GM23248 (cell line): ENCODE data around the gene NANP. TPM values are rescaled to one million over a fixed set of nuclear protein-coding genes. Genes with fewer than 3 reads are reported as not detected.
"Not testable (repeated sequence)": the region's sequence is repeated elsewhere in the genome, so short reads cannot be mapped to it uniquely, and the experiment has no call there.

Experiments
- DNase-seq: peaks from one replicate; pipeline ENCODE4 v3.0.0-alpha.2; 2015
- H2AFZ ChIP-seq: fragments of 200-600 bp; sonication (generic); 2 replicates; pipeline ENCODE4 v1.6.1; 2016; ENCODE audit warnings: antibody characterized with exemption
- H3F3A ChIP-seq: fragments of 200-600 bp; sonication (generic); 2 replicates; pipeline ENCODE4 v1.6.1; 2016; ENCODE audit warnings: mild to moderate bottlenecking, antibody characterized with exemption, mixed run types; ENCODE audit not compliant: insufficient read depth
- H3K27ac ChIP-seq: fragments of 200-600 bp; sonication (generic); 2 replicates; pipeline ENCODE4 v1.5.1; 2016; ENCODE audit warnings: mild to moderate bottlenecking
- H3K27me3 ChIP-seq: fragments of 200-600 bp; sonication (generic); replicated peaks from 2 replicates; pipeline ENCODE4 v1.6.1; 2016; ENCODE audit warnings: mild to moderate bottlenecking; ENCODE audit not compliant: insufficient read depth
- H3K36me3 ChIP-seq: fragments of 200-600 bp; sonication (generic); 2 replicates; pipeline ENCODE4 v1.6.1; 2016; ENCODE audit warnings: low read depth, mild to moderate bottlenecking
- H3K4me1 ChIP-seq: fragments of 200-600 bp; sonication (generic); 2 replicates; pipeline ENCODE4 v1.6.1; 2016; ENCODE audit warnings: mild to moderate bottlenecking; ENCODE audit not compliant: insufficient read depth
- H3K4me2 ChIP-seq: fragments of 200-600 bp; sonication (generic); one replicate; pipeline ENCODE4 v1.6.1; 2016; ENCODE audit warnings: mild to moderate bottlenecking; ENCODE audit not compliant: unreplicated experiment
- H3K4me3 ChIP-seq: fragments of 200-600 bp; sonication (generic); 2 replicates; pipeline ENCODE4 v1.5.1; 2016; ENCODE audit warnings: mild to moderate bottlenecking
- H3K79me2 ChIP-seq: fragments of 200-600 bp; sonication (generic); 2 replicates; pipeline ENCODE4 v1.6.1; 2016; ENCODE audit warnings: mild to moderate bottlenecking; ENCODE audit not compliant: insufficient read depth
- H3K9ac ChIP-seq: fragments of 200-600 bp; sonication (generic); 2 replicates; pipeline ENCODE4 v1.6.1; 2016; ENCODE audit warnings: mild to moderate bottlenecking
- H3K9me2 ChIP-seq: fragments of 200-600 bp; sonication (generic); 2 replicates; pipeline ENCODE4 v1.6.1; 2016; ENCODE audit warnings: mixed run types, mild to moderate bottlenecking, moderate library complexity; ENCODE audit not compliant: insufficient read depth
- H3K9me3 ChIP-seq: fragments of 200-600 bp; sonication (generic); one replicate; pipeline ENCODE4 v1.6.1; 2017; ENCODE audit warnings: low read depth
- H4K20me1 ChIP-seq: fragments of 200-600 bp; sonication (generic); 2 replicates; pipeline ENCODE4 v1.6.0; 2016; ENCODE audit not compliant: insufficient read depth
- EZH2 ChIP-seq: fragments of 200-600 bp; sonication (generic); IDR thresholded peaks from 2 replicates; pipeline ENCODE4 v1.6.1; 2018; ENCODE audit warnings: antibody characterized with exemption, mild to moderate bottlenecking; ENCODE audit not compliant: insufficient read depth, poor library complexity, severe bottlenecking
- EZH2phosphoT487 ChIP-seq: fragments of 200-600 bp; sonication (generic); IDR thresholded peaks from 2 replicates; pipeline ENCODE4 v1.6.1; 2018; ENCODE audit warnings: antibody characterized with exemption, moderate library complexity, mild to moderate bottlenecking, low read depth; ENCODE audit not compliant: insufficient read depth
- WGBS, 2 experiments: methylation state at CpG; one replicate each; pipeline ENCODE4 v1.1.6; 2015 to 2017; ENCODE audit warnings: low lambda C conversion rate in 2 of 2, low coverage in 1 of 2; ENCODE audit errors: missing lambda C conversion rate in 2 of 2; 5-methylcytosine and 5-hydroxymethylcytosine counted together
- in situ Hi-C: fragments of 300-500 bp; cut with MboI; formaldehyde crosslinking; loops from 2 replicates; pipeline ENCODE4 v1.15.0; 2020
- polyA plus RNA-seq: library from polyadenylated mRNA; unstranded; fragments of >200 nt; fragmentation: Nextera tagmentation; extraction: Ambion mirVana; gene quantifications from 2 replicates; pipeline ENCODE4 v1.2.1, GENCODE V29; 2016
- total RNA-seq: library from RNA; depleted of rRNA; stranded (reverse); fragments of >200 nt; shearing (Covaris generic); gene quantifications from 2 replicates; pipeline ENCODE4 v1.2.3, GENCODE V29; 2014

The NANP gene
- total and polyA plus RNA-seq, 2 experiments from 2014 or later, result 7.1 to 7.5 TPM

DNA sequence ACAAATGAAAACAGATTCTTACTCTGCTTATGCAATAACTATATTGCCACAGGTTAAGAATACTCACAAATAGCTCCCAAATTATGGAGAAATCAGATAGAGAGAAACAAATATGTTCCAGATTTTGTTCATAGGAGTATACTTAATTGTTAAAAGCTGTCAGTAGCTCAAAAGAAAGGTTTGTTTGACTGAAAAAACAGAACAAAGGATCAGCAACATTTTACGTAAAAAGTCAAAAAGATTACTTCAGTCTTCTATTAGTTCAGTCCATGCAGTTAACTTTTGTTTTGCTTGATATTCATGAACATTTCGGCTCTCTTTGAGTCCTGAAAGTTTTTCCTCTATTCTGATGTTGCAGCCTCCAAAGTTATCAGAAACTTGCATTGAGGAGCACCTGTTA is 13.4 kb upstream of the NANP start:
- H3K9me2 ChIP-seq, result no peaks in the 10 kb centered on the region
- no peak overlapping the region for H3K27ac ChIP-seq
- no peaks in the 10 kb centered on the region for H4K20me1 ChIP-seq
- H3K9me3 ChIP-seq, result no peaks in the 10 kb centered on the region
- 87 to 89% methylated on average over 2 of the region's 2 CpGs for WGBS, 2 experiments
- H3K9ac ChIP-seq, result no peak overlapping the region
- no peak overlapping the region for H2AFZ ChIP-seq
- H3F3A ChIP-seq, result peaks cover 10% of the 10 kb centered on the region; the same call in 1 of the 2 replicates
- H3K27me3 ChIP-seq, result no peaks in the 10 kb centered on the region
- no peak overlapping the region for H3K4me3 ChIP-seq
- no peak overlapping the region for H3K4me2 ChIP-seq
- no peaks in the 10 kb centered on the region for H3K79me2 ChIP-seq
- H3K36me3 ChIP-seq, result peaks cover 3% of the 10 kb centered on the region; the same call in 1 of the 2 replicates
- TF ChIP-seq EZH2 (no peak), EZH2phosphoT487 (no peak)
- peaks cover 12% of the 10 kb centered on the region for H3K4me1 ChIP-seq
- in situ Hi-C loops, result no loop called here
- no peak for DNase-seq

GRCh38 chr20:25632940-25633790 is 9.4 kb upstream of the NANP start:
- Histone ChIP-seq H3F3A (peaks cover 10% of the 10 kb centered on the region; the same call in 1 of the 2 replicates), H3K9ac (no peak overlapping the region), H3K4me1 (peaks cover 12% of the 10 kb centered on the region), H3K9me2 (no peaks in the 10 kb centered on the region), H3K27ac (peak overlapping the region; percentile 14; the same call in 1 of the 2 replicates), H3K4me3 (no peak overlapping the region), H3K79me2 (no peaks in the 10 kb centered on the region), H3K27me3 (no peaks in the 10 kb centered on the region), H2AFZ (no peak overlapping the region), H3K4me2 (no peak overlapping the region), H3K36me3 (peaks cover 3% of the 10 kb centered on the region; the same call in 1 of the 2 replicates), H4K20me1 (no peaks in the 10 kb centered on the region), H3K9me3 (no peaks in the 10 kb centered on the region)
- TF ChIP-seq EZH2 (no peak), EZH2phosphoT487 (no peak)
- WGBS, 2 experiments, result 48 to 52% methylated on average over 5 of the region's 5 CpGs
- DNase-seq, result peak; percentile 80
- in situ Hi-C loops, result no loop called here

DNA sequence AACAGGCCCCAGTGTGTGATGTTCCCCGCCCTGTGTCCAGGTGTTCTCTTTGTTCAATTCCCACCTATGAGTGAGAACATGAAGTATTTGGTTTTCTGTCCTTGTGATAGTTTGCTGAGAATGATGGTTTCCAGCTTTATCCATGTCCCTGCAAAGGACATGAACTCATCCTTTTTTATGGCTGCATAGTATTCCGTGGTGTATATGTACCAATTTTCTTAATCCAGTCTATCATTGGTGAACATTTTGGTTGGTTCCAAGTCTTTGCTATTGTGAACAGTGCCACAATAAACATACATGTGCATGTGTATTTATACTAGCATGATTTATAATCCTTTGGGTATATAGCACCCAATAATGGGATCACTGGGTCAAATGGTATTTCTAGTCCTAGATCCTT is 6.8 kb upstream of the NANP start:
- H2AFZ ChIP-seq, H3K4me2 ChIP-seq, DNase-seq, H3K4me3 ChIP-seq, H3K9me3 ChIP-seq, in situ Hi-C loops, H3K27me3 ChIP-seq, H3K9ac ChIP-seq, H4K20me1 ChIP-seq, H3K27ac ChIP-seq, H3K9me2 ChIP-seq, H3K79me2 ChIP-seq, H3K36me3 ChIP-seq: not testable (repeated sequence)
- Histone ChIP-seq H3K4me1 (peaks cover 12% of the 10 kb centered on the region), H3F3A (peaks cover 10% of the 10 kb centered on the region; the same call in 1 of the 2 replicates)
- 94 to 100% methylated on average over 2 of the region's 2 CpGs for WGBS, 2 experiments

DNA sequence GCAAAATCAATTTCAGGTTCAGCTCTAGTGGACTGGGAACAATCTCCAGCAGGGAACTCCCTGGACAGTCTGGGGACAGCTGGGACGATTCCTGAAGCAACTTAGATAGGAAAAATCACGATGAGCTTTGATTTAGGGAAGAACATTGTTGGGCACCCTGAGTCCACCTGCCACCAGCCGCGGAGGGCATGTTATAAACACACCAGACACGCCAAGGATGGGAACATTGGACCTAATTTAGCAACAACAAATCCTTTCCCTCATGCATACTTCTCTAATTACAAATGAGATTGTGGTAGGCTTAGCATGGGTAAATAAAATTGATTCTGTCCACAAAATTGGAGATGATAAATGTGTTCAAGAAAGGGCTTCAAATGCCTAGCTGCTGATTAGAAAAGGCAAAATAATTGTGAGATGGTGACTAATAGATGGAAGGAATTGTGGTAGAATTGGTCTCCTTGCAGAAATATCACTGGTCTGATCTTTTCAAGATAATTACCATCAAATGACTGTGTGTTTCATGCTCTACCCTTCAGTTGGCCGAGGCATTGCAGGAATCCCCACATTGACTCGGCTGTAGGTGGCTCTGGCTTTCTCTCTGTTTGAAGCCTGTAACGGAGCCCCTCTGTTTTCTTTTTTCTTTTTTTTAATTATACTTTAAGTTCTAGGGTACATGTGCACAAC is 6.1 kb upstream of the NANP start:
- H3K4me1 ChIP-seq, result peaks cover 12% of the 10 kb centered on the region
- no peaks in the 10 kb centered on the region for H3K27me3 ChIP-seq
- no peak overlapping the region for H3K4me2 ChIP-seq
- no peak overlapping the region for H2AFZ ChIP-seq
- no peak overlapping the region for H3K9ac ChIP-seq
- no peaks in the 10 kb centered on the region for H3K9me3 ChIP-seq
- 77 to 81% methylated on average over 8 of the region's 8 CpGs for WGBS, 2 experiments
- H3K36me3 ChIP-seq, result peaks cover 2% of the 10 kb centered on the region; the same call in 1 of the 2 replicates
- H3K9me2 ChIP-seq, result no peaks in the 10 kb centered on the region
- no peak overlapping the region for H3K27ac ChIP-seq
- in situ Hi-C loops, result no loop called here
- TF ChIP-seq EZH2phosphoT487 (no peak), EZH2 (no peak)
- H3F3A ChIP-seq, result peaks cover 10% of the 10 kb centered on the region; the same call in 1 of the 2 replicates
- H3K79me2 ChIP-seq, result 0 out of 2 replicates have a peak, but pooled peaks cover 10% of the 10 kb centered on the region
- H3K4me3 ChIP-seq, result no peak overlapping the region
- H4K20me1 ChIP-seq, result no peaks in the 10 kb centered on the region
- DNase-seq, result no peak
